Endothelial cell (in vitro differentiated cells): ENCODE data around the gene TMEM101. TPM values are rescaled to one million over a fixed set of nuclear protein-coding genes. Genes with fewer than 3 reads are reported as not detected.

ENCODE experiments used
- DNase-seq: peaks from one replicate; pipeline ENCODE4 v3.0.0; 2021; ENCODE audit warnings: low spot score
- H3K27ac Mint-ChIP-seq: one replicate; pipeline ENCODE4 v1.8.0; 2021; ENCODE audit warnings: mixed read lengths, inconsistent platforms; ENCODE audit not compliant: unreplicated experiment
- H3K27me3 Mint-ChIP-seq: one replicate; pipeline ENCODE4 v1.8.0; 2021; ENCODE audit warnings: mild to moderate bottlenecking, moderate library complexity, mixed read lengths, inconsistent platforms; ENCODE audit not compliant: unreplicated experiment
- H3K36me3 Mint-ChIP-seq: one replicate; pipeline ENCODE4 v1.8.0; 2021; ENCODE audit warnings: mild to moderate bottlenecking, low read depth, mixed read lengths, inconsistent platforms; ENCODE audit not compliant: unreplicated experiment
- H3K4me1 Mint-ChIP-seq: one replicate; pipeline ENCODE4 v1.8.0; 2021; ENCODE audit warnings: mild to moderate bottlenecking, mixed read lengths, inconsistent platforms; ENCODE audit not compliant: unreplicated experiment
- H3K4me3 Mint-ChIP-seq: one replicate; pipeline ENCODE4 v1.8.0; 2021; ENCODE audit warnings: mild to moderate bottlenecking, mixed read lengths, inconsistent platforms; ENCODE audit not compliant: unreplicated experiment
- H3K9me3 Mint-ChIP-seq: one replicate; pipeline ENCODE4 v1.8.0; 2021; ENCODE audit warnings: mixed read lengths, inconsistent platforms; ENCODE audit not compliant: unreplicated experiment
- total RNA-seq: library from RNA; stranded (reverse); fragmentation: NEBNext Ultra II Directional; extraction: Animal tissue kit (Norgen Biotek cat#: 25700); gene quantifications from one replicate; pipeline ENCODE4 v1.2.1, GENCODE V29; 2021; ENCODE audit not compliant: unreplicated experiment
- TF ChIP-seq, protein P1 (sequence below): fragments of 200-600 bp; sonication (generic); IDR thresholded peaks from one replicate; pipeline ENCODE4 v1.5.0; 2021; ENCODE audit warnings: antibody characterized with exemption; ENCODE audit not compliant: unreplicated experiment

Gene TMEM101
- total RNA-seq, 1 donor from 2014 or later: 32.1 TPM

DNA sequence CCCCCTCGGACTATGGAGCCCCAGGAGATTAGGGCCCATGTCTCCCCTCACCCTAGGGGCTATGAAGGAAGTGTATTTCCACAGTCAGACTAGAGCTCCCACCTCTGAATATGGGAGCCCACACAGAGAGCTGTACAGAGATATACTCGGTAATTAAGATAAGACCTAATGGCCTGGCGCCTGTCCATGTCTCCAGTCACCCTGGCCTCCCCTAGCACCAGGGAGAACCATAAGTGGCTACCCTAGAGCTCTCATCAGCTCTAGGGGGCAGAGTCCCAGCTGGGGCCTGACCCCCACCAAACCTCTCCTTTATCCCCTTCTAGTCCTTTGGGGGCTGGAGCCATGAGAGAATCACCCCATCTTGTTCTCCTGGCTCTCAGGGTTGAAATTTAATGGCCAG, 2.4 kb downstream of the TMEM101 start:
- DNase-seq: no peak
- H3K27ac Mint-ChIP-seq: no peak overlapping the region
- H3K36me3 Mint-ChIP-seq: peaks cover 5% of the 10 kb centered on the region
- H3K4me1 Mint-ChIP-seq: peaks cover 19% of the 10 kb centered on the region
- peaks cover 7% of the 10 kb centered on the region for H3K27me3 Mint-ChIP-seq
- TF ChIP-seq, protein P1, sequence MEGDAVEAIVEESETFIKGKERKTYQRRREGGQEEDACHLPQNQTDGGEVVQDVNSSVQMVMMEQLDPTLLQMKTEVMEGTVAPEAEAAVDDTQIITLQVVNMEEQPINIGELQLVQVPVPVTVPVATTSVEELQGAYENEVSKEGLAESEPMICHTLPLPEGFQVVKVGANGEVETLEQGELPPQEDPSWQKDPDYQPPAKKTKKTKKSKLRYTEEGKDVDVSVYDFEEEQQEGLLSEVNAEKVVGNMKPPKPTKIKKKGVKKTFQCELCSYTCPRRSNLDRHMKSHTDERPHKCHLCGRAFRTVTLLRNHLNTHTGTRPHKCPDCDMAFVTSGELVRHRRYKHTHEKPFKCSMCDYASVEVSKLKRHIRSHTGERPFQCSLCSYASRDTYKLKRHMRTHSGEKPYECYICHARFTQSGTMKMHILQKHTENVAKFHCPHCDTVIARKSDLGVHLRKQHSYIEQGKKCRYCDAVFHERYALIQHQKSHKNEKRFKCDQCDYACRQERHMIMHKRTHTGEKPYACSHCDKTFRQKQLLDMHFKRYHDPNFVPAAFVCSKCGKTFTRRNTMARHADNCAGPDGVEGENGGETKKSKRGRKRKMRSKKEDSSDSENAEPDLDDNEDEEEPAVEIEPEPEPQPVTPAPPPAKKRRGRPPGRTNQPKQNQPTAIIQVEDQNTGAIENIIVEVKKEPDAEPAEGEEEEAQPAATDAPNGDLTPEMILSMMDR: no peak
- no peak overlapping the region for H3K4me3 Mint-ChIP-seq
- H3K9me3 Mint-ChIP-seq: no peaks in the 10 kb centered on the region

DNA sequence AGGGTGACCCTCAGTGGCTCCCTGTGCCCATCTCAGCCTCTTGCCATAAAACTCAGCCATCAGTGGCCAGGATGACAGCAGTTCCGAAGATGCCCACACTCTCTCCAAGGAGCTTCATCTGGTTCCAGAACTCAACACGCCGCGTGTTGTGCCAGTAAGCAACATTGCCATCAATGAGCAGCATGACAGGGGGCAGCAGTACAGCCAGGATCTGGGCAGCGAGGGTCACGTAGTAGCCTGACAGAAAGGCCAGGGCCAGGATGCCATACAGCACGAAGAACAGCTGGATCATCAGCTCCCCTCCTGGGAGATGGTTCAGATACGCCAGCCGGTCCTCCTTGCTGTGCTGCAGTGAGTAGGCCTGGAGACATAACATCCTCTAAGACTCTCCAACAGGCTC, 2.9 kb downstream of the TMEM101 start:
- Mint-ChIP-seq H3K4me3 (no peak overlapping the region), H3K27ac (no peak overlapping the region), H3K27me3 (peaks cover 9% of the 10 kb centered on the region), H3K9me3 (no peaks in the 10 kb centered on the region), H3K36me3 (peaks cover 5% of the 10 kb centered on the region), H3K4me1 (peaks cover 21% of the 10 kb centered on the region)
- TF ChIP-seq, protein P1: no peak
- no peak for DNase-seq

DNA sequence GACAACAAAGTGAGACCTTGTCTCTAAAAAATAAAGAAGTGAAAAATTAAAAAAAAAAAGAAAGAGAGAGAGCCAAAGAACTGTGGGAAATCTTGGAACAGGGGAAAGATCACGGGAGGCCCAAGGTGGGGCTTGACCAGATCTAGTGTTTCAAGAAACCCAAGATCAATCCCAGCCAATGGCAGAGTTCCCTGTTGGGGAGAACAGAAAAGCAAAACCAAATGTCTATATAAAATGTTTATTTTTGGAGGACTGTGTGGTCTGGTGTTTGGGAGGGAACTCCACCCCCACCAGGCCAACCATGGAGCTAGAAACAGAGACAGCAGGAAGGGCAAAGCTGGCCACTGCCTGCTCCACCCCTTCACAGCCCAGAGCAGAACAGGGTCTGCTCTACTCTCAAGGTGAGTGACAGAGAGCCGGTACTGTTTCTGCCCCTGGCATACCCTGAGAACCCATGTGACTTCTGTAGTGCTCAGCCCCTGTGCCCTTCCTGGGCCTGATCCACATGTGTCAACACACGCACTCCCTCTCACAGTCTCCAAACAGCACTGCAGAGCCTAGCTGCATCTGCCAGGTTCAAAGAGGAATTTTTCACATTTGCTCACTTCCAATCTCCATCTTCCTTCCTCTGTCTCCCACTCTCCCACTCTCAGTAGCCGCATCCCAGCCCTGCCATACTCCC, 3.7 kb downstream of the TMEM101 start:
- Mint-ChIP-seq H3K27me3 (peaks cover 14% of the 10 kb centered on the region), H3K27ac (no peak overlapping the region), H3K4me1 (peaks cover 22% of the 10 kb centered on the region), H3K36me3 (peaks cover 5% of the 10 kb centered on the region), H3K4me3 (no peak overlapping the region), H3K9me3 (no peaks in the 10 kb centered on the region)
- TF ChIP-seq, protein P1: no peak
- DNase-seq: no peak

GRCh38 chr17:44008205-44008909, 6.4 kb downstream of the TMEM101 start:
- Mint-ChIP-seq H3K27ac (no peak overlapping the region), H3K4me1 (peaks cover 16% of the 10 kb centered on the region), H3K9me3 (no peaks in the 10 kb centered on the region), H3K27me3 (peaks cover 18% of the 10 kb centered on the region), H3K36me3 (peaks cover 5% of the 10 kb centered on the region), H3K4me3 (peak overlapping the region; percentile 88)
- TF ChIP-seq, protein P1: no peak
- no peak for DNase-seq
